Measurements from ENCODE around the gene STEAP2.

GRCh38 chr7:90269163-90269562 lies 57.6 kb downstream of the STEAP2 start:
- no peak for TF ChIP-seq CTCF (IDR thresholded peaks at IDR 0.05)
- TF ChIP-seq POLR2AphosphoS5 (IDR thresholded peaks at IDR 0.05), result no peak
- no peak for TF ChIP-seq POLR2A (IDR thresholded peaks at IDR 0.05)
- TF ChIP-seq EP300 (IDR thresholded peaks at IDR 0.05), result no peak

All from gastroesophageal sphincter (tissue), 3 donors.